HepG2 (cell line): ENCODE data around the gene FUZ. TPM values are rescaled to one million over a fixed set of nuclear protein-coding genes. Genes with fewer than 3 reads are reported as not detected.

ENCODE experiments used
- ATAD3A ChIP-seq: sonication (generic); formaldehyde crosslinking; IDR thresholded peaks from 2 replicates; pipeline ENCODE4 v1.4.0; 2020; ENCODE audit warnings: missing genetic modification reagents
- BRF2 ChIP-seq: sonication (generic); formaldehyde crosslinking; IDR thresholded peaks from 2 replicates; pipeline ENCODE4 v1.8.1; 2022; ENCODE audit warnings: mild to moderate bottlenecking, missing genetic modification reagents
- FIP1L1 ChIP-seq: fragments of 200-400 bp; formaldehyde crosslinking; IDR thresholded peaks from 2 replicates; pipeline ENCODE4 v1.6.1; 2018; ENCODE audit warnings: low read depth, mild to moderate bottlenecking, low read length, moderate library complexity, borderline replicate concordance; ENCODE audit not compliant: insufficient read depth
- HOXA5 ChIP-seq: sonication (generic); formaldehyde crosslinking; IDR thresholded peaks from 2 replicates; pipeline ENCODE4 v1.4.0; 2020; ENCODE audit warnings: missing genetic modification reagents
- KDM2A ChIP-seq: sonication (generic); formaldehyde crosslinking; IDR thresholded peaks from 2 replicates; pipeline ENCODE4 v1.4.0; 2020; ENCODE audit warnings: low read depth, missing genetic modification reagents, borderline replicate concordance
- MTERF4 ChIP-seq: sonication (generic); formaldehyde crosslinking; IDR thresholded peaks from 2 replicates; pipeline ENCODE4 v1.8.0; 2023; ENCODE audit warnings: mild to moderate bottlenecking, missing genetic modification reagents
- MZF1 ChIP-seq: sonication (generic); formaldehyde crosslinking; IDR thresholded peaks from 2 replicates; pipeline ENCODE4 v1.8.1; 2023; ENCODE audit warnings: mild to moderate bottlenecking, missing genetic modification reagents, borderline replicate concordance
- NFATC3 ChIP-seq: sonication (generic); formaldehyde crosslinking; IDR thresholded peaks from 2 replicates; pipeline ENCODE4 v1.5.1; 2020; ENCODE audit warnings: mild to moderate bottlenecking, missing genetic modification reagents
- NFKB2 ChIP-seq: sonication (generic); formaldehyde crosslinking; IDR thresholded peaks from 2 replicates; pipeline ENCODE4 v1.4.0; 2020; ENCODE audit warnings: missing genetic modification reagents, borderline replicate concordance
- PATZ1 ChIP-seq: sonication (generic); formaldehyde crosslinking; IDR thresholded peaks from 2 replicates; pipeline ENCODE4 v1.4.0; 2020; ENCODE audit warnings: missing genetic modification reagents
- PPARG ChIP-seq: conservative IDR thresholded peaks from 2 replicates; pipeline ENCODE4 v1.6.1; 2016; ENCODE audit warnings: missing biosample characterization, missing genetic modification reagents
- PRDM10 ChIP-seq: sonication (generic); formaldehyde crosslinking; IDR thresholded peaks from 2 replicates; pipeline ENCODE4 v1.4.0; 2020; ENCODE audit warnings: low read depth, missing genetic modification reagents
- SMAD1 ChIP-seq: sonication (generic); formaldehyde crosslinking; IDR thresholded peaks from 2 replicates; pipeline ENCODE4 v1.4.0; 2020; ENCODE audit warnings: missing genetic modification reagents, low read depth, mild to moderate bottlenecking, borderline replicate concordance
- TBX3 ChIP-seq: fragments of 450-650 bp; IDR thresholded peaks from 2 replicates; pipeline ENCODE4 v1.6.1; 2017; ENCODE audit warnings: antibody characterized with exemption, mild to moderate bottlenecking, inconsistent platforms, borderline replicate concordance
- TP53 ChIP-seq: sonication (generic); formaldehyde crosslinking; conservative IDR thresholded peaks from 2 replicates; pipeline ENCODE4 v1.4.0; 2020; ENCODE audit warnings: missing genetic modification reagents
- ZFP91 ChIP-seq: sonication (generic); formaldehyde crosslinking; IDR thresholded peaks from 2 replicates; pipeline ENCODE4 v1.9.0; 2022; ENCODE audit warnings: missing genetic modification reagents, mild to moderate bottlenecking, borderline replicate concordance
- ZIK1 ChIP-seq: sonication (generic); formaldehyde crosslinking; IDR thresholded peaks from 2 replicates; pipeline ENCODE4 v1.5.0; 2020; ENCODE audit warnings: mild to moderate bottlenecking, low read depth, missing genetic modification reagents, borderline replicate concordance
- ZKSCAN8 ChIP-seq: IDR thresholded peaks from 2 replicates; pipeline ENCODE4 v1.6.1; 2016; ENCODE audit warnings: borderline replicate concordance, missing genetic modification reagents, missing compliant biosample characterization
- polyA plus RNA-seq, 8 experiments: library from polyadenylated mRNA; depleted of rRNA in 3 of 8; stranded (reverse) in 7 of 8; unstranded in 1 of 8; fragments of >200 nt; fragmentation: Illumina TruSeq in 4 of 8; extraction: Trizol in 4 of 8; gene quantifications; 2 replicates each; pipeline versions ENCODE4 v1.2.1 to v1.2.3, GENCODE V29; 2011 to 2016; ENCODE audit warnings: low read depth in 4 of 8, missing spikeins in 1 of 8, mixed read lengths in 1 of 8; ENCODE audit not compliant: insufficient read depth in 1 of 8
- total RNA-seq, 5 experiments: library from RNA; depleted of rRNA; stranded (reverse); fragments of >200 nt; fragmentation: Illumina TruSeq; extraction: Trizol; gene quantifications; 2 replicates each; pipeline ENCODE4 v1.2.3, GENCODE V29; 2016; ENCODE audit warnings: low read depth in 1 of 5

Gene FUZ
- total and polyA plus RNA-seq, 2 of the 13 experiments (the other 11 are each of a cell fraction or from before 2014, with no cell fraction given) = 0.08 TPM; not detected in 1

GRCh38 chr19:49850487-49851342 lies 37.6 kb upstream of the FUZ start, which contains the start of gene PTOV1 (continued):
- peak; percentile 98 for TF ChIP-seq PRDM10 (CRISPR knock-in tag)
- TF ChIP-seq ZFP91 (CRISPR knock-in tag) = peak; percentile 49
- 0 out of 2 replicates have a peak, but pooled peaks have one; percentile 54 for TF ChIP-seq HOXA5 (CRISPR knock-in tag)
- TF ChIP-seq MTERF4 (CRISPR knock-in tag) = no peak
- peak; percentile 58; the same call in 1 of the 2 replicates for TF ChIP-seq ZIK1 (CRISPR knock-in tag)
- TF ChIP-seq BRF2 (CRISPR knock-in tag) = no peak
- no peak for TF ChIP-seq MZF1 (CRISPR knock-in tag)
- no peak for TF ChIP-seq ZKSCAN8 (CRISPR knock-in tag)
- no peak for TF ChIP-seq ATAD3A (CRISPR knock-in tag)
- TF ChIP-seq TBX3 = no peak
- peak; percentile 70 for TF ChIP-seq KDM2A (CRISPR knock-in tag)
- TF ChIP-seq PPARG (CRISPR knock-in tag) = peak; percentile 23; the same call in 1 of the 2 replicates
- no peak for TF ChIP-seq FIP1L1
- TF ChIP-seq TP53 (CRISPR knock-in tag) = no peak
- no peak for TF ChIP-seq NFATC3 (CRISPR knock-in tag)
- peak; percentile 52; the same call in 1 of the 2 replicates for TF ChIP-seq NFKB2 (CRISPR knock-in tag)
- TF ChIP-seq SMAD1 (CRISPR knock-in tag) = no peak
- TF ChIP-seq PATZ1 (CRISPR knock-in tag) = peak; percentile 71
